HEK293T (cell line): ENCODE results near the gene STMP1.

Experiments used
- BHLHE40 ChIP-seq: fragments of 450-650 bp; IDR thresholded peaks from 2 replicates; pipeline ENCODE4 v1.6.1; 2016; ENCODE audit warnings: mild to moderate bottlenecking, moderate library complexity, borderline replicate concordance
- FOXA1 ChIP-seq: fragments of 450-650 bp; IDR thresholded peaks from 2 replicates; pipeline ENCODE4 v1.6.1; 2016; ENCODE audit warnings: mild to moderate bottlenecking
- FOXK2 ChIP-seq: fragments of 450-650 bp; IDR thresholded peaks from 2 replicates; pipeline ENCODE4 v1.6.1; 2016; ENCODE audit warnings: mild to moderate bottlenecking
- FOXM1 ChIP-seq: fragments of 450-650 bp; IDR thresholded peaks from 2 replicates; pipeline ENCODE4 v1.6.1; 2017; ENCODE audit warnings: mild to moderate bottlenecking, borderline replicate concordance
- LEF1 ChIP-seq: fragments of 450-650 bp; IDR thresholded peaks from 2 replicates; pipeline ENCODE4 v1.6.1; 2017; ENCODE audit warnings: mild to moderate bottlenecking, borderline replicate concordance
- SP1 ChIP-seq: fragments of 450-650 bp; IDR thresholded peaks from 2 replicates; pipeline ENCODE4 v1.6.1; 2017

DNA sequence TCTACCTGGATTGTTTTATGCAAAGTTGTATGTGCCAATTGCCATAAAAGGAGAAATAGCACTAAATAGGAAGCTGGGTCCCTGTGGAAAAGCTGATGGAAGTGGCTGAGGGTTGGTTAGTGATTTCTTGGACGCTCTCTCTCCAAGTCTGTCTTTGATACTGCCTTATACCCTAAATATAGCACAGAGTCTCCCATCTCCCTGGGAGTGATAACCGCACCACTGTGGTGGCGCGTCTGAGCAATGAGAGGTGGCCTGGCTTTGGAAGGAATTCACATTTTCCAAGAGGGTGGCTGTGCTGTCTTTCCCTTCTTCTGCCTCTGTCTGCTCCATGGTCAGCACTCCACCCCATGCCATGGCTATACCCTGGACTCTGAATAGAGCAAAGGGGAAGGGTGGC is 31.2 kb downstream of the STMP1 start:
- no peak for TF ChIP-seq SP1
- TF ChIP-seq FOXA1, result no peak
- no peak for TF ChIP-seq FOXK2
- TF ChIP-seq FOXM1, result no peak
- no peak for TF ChIP-seq BHLHE40
- TF ChIP-seq LEF1, result no peak
